ENCODE measurements around the gene VEGFA. TPM values are rescaled to one million over a fixed set of nuclear protein-coding genes. Genes with fewer than 3 reads are reported as not detected.

The VEGFA gene
- total and polyA plus RNA-seq, 5 experiments from 2014 or later, result 4.5 to 5.6 TPM; not detected in 3

Other genes with a start within 250 kb of the VEGFA start
- gene XPO5, start 194.2 kb upstream of the VEGFA start, total RNA-seq, result 10 to 100 TPM; 43.4 to 51.6 TPM
- 1 to 10 TPM; 5.1 to 8.7 (median 7.5) TPM for gene XPO5, start 194.2 kb upstream of the VEGFA start, polyA plus RNA-seq
- 10 to 100 TPM; 22.9 to 26.5 TPM for gene POLH, start 194.0 kb upstream of the VEGFA start, total RNA-seq
- gene POLH, start 194.0 kb upstream of the VEGFA start, polyA plus RNA-seq, result 10 to 100 TPM in 2 of 3 donors, 1 to 10 TPM in 1; 5.9 to 18.9 (median 11.6) TPM
- gene GTPBP2, start 140.9 kb upstream of the VEGFA start, total RNA-seq, result 10 to 100 TPM; 71.6 to 75.7 TPM
- 1 to 10 TPM; 1.1 to 2.6 (median 1.7) TPM for gene GTPBP2, start 140.9 kb upstream of the VEGFA start, polyA plus RNA-seq
- gene MAD2L1BP, start 134.4 kb upstream of the VEGFA start, total RNA-seq, result 10 to 100 TPM; 30.3 to 32.9 TPM
- 10 to 100 TPM; 12.5 to 19.6 (median 17.9) TPM for gene MAD2L1BP, start 134.4 kb upstream of the VEGFA start, polyA plus RNA-seq
- not detected for gene RSPH9, start 125.2 kb upstream of the VEGFA start, total RNA-seq
- 1 to 10 TPM in 1 of 3 donors, under 1 TPM in 2; 0.44 to 1.1 (median 0.86) TPM for gene RSPH9, start 125.2 kb upstream of the VEGFA start, polyA plus RNA-seq
- 10 to 100 TPM; 28.9 to 30.6 TPM for gene MRPS18A, start 82.4 kb upstream of the VEGFA start, total RNA-seq
- gene MRPS18A, start 82.4 kb upstream of the VEGFA start, polyA plus RNA-seq, result 10 to 100 TPM; 53.1 to 63.1 (median 53.7) TPM

Measured in naive thymus-derived CD8-positive, alpha-beta T cell (primary cell).